Measurements from ENCODE around the gene ROCK1. TPM values are rescaled to one million over a fixed set of nuclear protein-coding genes. Genes with fewer than 3 reads are reported as not detected.

The ROCK1 gene
- total and polyA plus RNA-seq, 2 donors (not counting 3 experiments of a cell fraction or from before 2014, with no cell fraction given), result 5.3 to 53.0 TPM

GRCh38 chr18:21112140-21112473 lies 494 bp upstream of the ROCK1 start:
- H3K9me3 ChIP-seq (replicated peaks; ENCODE audit: control insufficient read depth, insufficient read depth, low read length), result no peaks in the 10 kb centered on the region
- dilution Hi-C loops (cut with MboI; ENCODE audit: extremely low pct_ligation_motif_present, low sequenced_read_pairs), result no loop called here

More at GRCh38 chr18:21112140-21112473, 494 bp upstream of the ROCK1 start:
- H4K20me1 ChIP-seq (replicated peaks; ENCODE audit: control insufficient read depth, extremely low read depth, insufficient read depth, low read length), result peaks cover 19% of the 10 kb centered on the region
- H2AFZ ChIP-seq (ENCODE audit: low read depth, low read length), result peak overlapping the region; percentile 100
- H3K9me1 ChIP-seq (replicated peaks; ENCODE audit: control insufficient read depth, extremely low read depth, insufficient read depth, low read length), result no peaks in the 10 kb centered on the region
- ChIA-PET POLR2A (interaction anchor here (0.5 kb wide), 1 partner anchor 12 kb away, joined by 3 read pairs; no protein-coding TSS in a partner anchor), CTCF (interaction anchor here (0.6 to 1.4 kb wide), 7 partner anchors 11 to 141 kb away, joined by 3 to 13 read pairs (median 3); no protein-coding TSS in a partner anchor)
- peak overlapping the region; percentile 49 to 91 (median 89) for H3K4me3 ChIP-seq (replicated peaks in 1 of 3; ENCODE audit: insufficient read depth in 1 of 3, low read depth in 1 of 3, low read length in 3 of 3)
- DNase-seq (ENCODE audit: low read depth, low spot score) (no peak), FAIRE-seq (no peak)
- peak overlapping the region; percentile 61 for H3K27ac ChIP-seq (ENCODE audit: insufficient read depth, low read depth, low read length)
- TF ChIP-seq POLR2AphosphoS5 (IDR thresholded peaks at IDR 0.05; ENCODE audit: insufficient read depth, low read depth, low read length) (no peak), EZH2 (IDR thresholded peaks at IDR 0.05; ENCODE audit: borderline replicate concordance, low read depth, low read length, severe bottlenecking) (no peak), CTCF (IDR thresholded peaks at IDR 0.05; ENCODE audit: extremely low read depth in 1 of 2, insufficient read depth in 1 of 2, low read depth in 1 of 2, low read length in 2 of 2) (no peak), MYC (IDR thresholded peaks at IDR 0.05; ENCODE audit: low read depth, low read length) (no peak), JUN (IDR thresholded peaks at IDR 0.05; ENCODE audit: borderline replicate concordance, insufficient read depth, insufficient read length, low read depth) (no peak), POLR2A (IDR thresholded peaks at IDR 0.05; ENCODE audit: low read depth, low read length) (no peak), MAX (IDR thresholded peaks at IDR 0.05; ENCODE audit: insufficient read depth, insufficient read length) (no peak), FOS (IDR thresholded peaks at IDR 0.05; ENCODE audit: borderline replicate concordance, insufficient read depth, low read length) (no peak), GATA2 (IDR thresholded peaks at IDR 0.05; ENCODE audit: insufficient read depth, insufficient read length, low read depth, low read length) (no peak)
- H3K27me3 ChIP-seq (ENCODE audit: control insufficient read depth in 2 of 2, insufficient read depth in 2 of 2, low read length in 2 of 2), result peaks cover 0 to 3% of the 10 kb centered on the region in 2 experiments
- H3K4me1 ChIP-seq (ENCODE audit: control insufficient read depth, extremely low read depth, insufficient read depth, low read length), result peaks cover 23% of the 10 kb centered on the region
- H3K4me2 ChIP-seq (ENCODE audit: insufficient read depth, low read length), result peak overlapping the region; percentile 100
- BruUV-seq (replicated peaks), result no TSS peak
- peaks cover 43% of the 10 kb centered on the region for H3K79me2 ChIP-seq (ENCODE audit: control insufficient read depth, insufficient read depth, low read length)
- intact Hi-C loops (cut with micrococcal nuclease), result loop anchor here (2.0 kb wide), 1 partner anchor 139 kb away; no protein-coding TSS in a partner anchor
- H3K9ac ChIP-seq (replicated peaks; ENCODE audit: extremely low read depth, insufficient read depth, low read length), result peak overlapping the region; percentile 68
- H3K36me3 ChIP-seq (ENCODE audit: control insufficient read depth in 2 of 2, extremely low read depth in 1 of 2, insufficient read depth in 2 of 2, low read length in 2 of 2), result no peaks in the 10 kb centered on the region
